ENCODE data around the gene XPR1. TPM values are rescaled to one million over a fixed set of nuclear protein-coding genes. Genes with fewer than 3 reads are reported as not detected.
A peak's percentile ranks its signal among the peaks of the same experiment; 100 is the strongest.
"Not testable (repeated sequence)": the region's sequence is repeated elsewhere in the genome, so short reads cannot be mapped to it uniquely, and the experiment has no call there.

XPR1 gene
- total and polyA plus RNA-seq, 5 experiments from 2014 or later, result 2.8 to 19.1 (median 4.6) TPM

DNA sequence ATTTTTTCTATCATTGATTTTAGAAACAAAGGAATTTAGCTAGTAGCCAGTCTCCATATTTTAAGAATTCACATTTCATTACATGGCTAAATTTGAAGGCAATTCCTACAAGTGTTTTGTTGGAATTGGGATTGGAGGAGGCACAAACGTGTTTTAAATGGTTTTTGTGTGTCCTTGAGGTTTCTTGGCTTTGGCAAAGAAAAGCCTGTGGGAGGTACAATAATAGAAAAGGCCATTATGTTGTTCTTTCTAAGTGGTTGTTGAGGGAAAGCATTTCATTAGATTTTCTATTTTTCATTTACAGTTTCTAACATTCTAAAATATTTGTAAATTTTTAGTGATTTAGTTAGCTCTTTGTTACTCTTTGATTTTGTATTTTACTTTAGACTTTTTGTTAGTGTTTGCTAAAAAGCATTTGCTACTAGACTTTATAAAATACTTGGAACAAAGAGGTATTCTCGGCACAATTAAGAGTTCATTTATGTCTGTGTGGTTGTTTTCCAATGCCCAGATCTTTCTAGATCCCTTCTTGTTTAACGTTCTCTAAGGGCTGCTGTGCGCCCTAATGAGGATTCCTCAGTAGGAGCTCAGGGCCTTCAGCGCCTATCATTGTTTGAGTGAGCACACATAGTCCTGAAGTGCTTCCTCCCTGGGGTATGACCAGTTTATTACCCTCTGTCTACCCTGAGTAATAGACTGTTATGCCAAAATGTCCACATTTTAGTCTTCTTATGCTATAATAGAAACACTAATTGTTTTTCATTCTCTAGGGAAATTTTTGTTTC lies 210.9 kb downstream of the XPR1 start:
- Mint-ChIP-seq H3K27ac (no peak overlapping the region), H3K27me3 (no peaks in the 10 kb centered on the region), H3K9me3 (peaks cover 0 to 4% (median 0%) of the 10 kb centered on the region in 9 donors), H3K4me3 (no peak overlapping the region), H3K36me3 (peaks cover 11 to 28% (median 25%) of the 10 kb centered on the region in 3 donors), H3K4me1 (no peaks in the 10 kb centered on the region)
- POLR2A ChIA-PET, result no interaction called here
- ATAC-seq (no peak), DNase-seq (no peak)

DNA sequence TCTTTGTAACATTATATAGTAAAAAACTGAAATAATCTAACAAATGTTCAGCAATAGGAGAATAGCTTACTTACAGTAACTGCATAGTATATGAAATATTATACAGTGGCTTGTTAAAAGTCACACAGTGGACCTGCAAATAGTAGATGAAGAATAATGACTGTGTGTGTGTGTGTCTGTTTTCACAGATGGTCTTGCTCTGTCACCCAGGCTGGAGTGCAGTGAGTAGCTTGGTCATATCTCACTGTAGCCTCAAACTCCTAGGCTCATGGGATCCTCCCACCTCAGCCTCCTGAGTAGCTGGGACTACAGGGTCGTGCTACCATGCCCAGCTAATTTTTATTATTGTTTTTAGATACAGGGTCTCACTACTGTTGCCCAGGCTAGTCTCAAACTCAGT lies 213.5 kb downstream of the XPR1 start:
- H3K27me3 Mint-ChIP-seq, result no peaks in the 10 kb centered on the region
- H3K27ac Mint-ChIP-seq, result peak overlapping the region in 1 of 10 donors; percentile 7
- peaks cover 0 to 26% (median 17%) of the 10 kb centered on the region in 3 donors for H3K36me3 Mint-ChIP-seq
- no peak for DNase-seq
- no peak overlapping the region for H3K4me3 Mint-ChIP-seq
- H3K4me1 Mint-ChIP-seq, result peaks cover 0 to 4% (median 2%) of the 10 kb centered on the region in 4 donors
- POLR2A ChIA-PET, result no interaction called here
- H3K9me3 Mint-ChIP-seq, result peaks cover 0 to under 1% (median 0%) of the 10 kb centered on the region in 9 donors
- ATAC-seq, result no peak

DNA sequence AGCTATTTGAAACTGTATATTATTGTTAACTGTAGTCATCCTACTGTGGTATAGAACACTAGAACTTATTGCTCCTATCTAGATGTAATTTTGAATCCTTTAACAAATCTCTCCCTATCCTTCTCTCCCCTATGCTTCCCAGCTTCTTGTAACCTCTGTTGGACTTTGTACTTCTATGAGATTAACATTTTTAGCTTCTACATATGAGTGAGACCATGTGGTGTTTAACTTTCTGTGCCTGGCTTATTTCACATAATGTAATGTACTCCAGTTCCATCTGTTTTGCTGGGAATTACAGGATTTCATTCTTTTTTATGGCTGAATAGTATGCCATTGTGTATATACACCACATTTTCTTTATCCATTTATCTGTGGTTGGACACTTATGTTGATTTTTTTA lies 216.4 kb downstream of the XPR1 start:
- Mint-ChIP-seq H3K36me3 (peaks cover 7 to 31% (median 29%) of the 10 kb centered on the region in 3 donors), H3K27ac (no peak overlapping the region), H3K4me3 (no peak overlapping the region), H3K4me1 (peaks cover 8 to 22% (median 20%) of the 10 kb centered on the region in 4 donors), H3K27me3 (no peaks in the 10 kb centered on the region), H3K9me3 (peaks cover 0 to 9% (median 5%) of the 10 kb centered on the region in 9 donors)
- no peak for ATAC-seq
- POLR2A ChIA-PET, result no interaction called here
- no peak for DNase-seq

DNA sequence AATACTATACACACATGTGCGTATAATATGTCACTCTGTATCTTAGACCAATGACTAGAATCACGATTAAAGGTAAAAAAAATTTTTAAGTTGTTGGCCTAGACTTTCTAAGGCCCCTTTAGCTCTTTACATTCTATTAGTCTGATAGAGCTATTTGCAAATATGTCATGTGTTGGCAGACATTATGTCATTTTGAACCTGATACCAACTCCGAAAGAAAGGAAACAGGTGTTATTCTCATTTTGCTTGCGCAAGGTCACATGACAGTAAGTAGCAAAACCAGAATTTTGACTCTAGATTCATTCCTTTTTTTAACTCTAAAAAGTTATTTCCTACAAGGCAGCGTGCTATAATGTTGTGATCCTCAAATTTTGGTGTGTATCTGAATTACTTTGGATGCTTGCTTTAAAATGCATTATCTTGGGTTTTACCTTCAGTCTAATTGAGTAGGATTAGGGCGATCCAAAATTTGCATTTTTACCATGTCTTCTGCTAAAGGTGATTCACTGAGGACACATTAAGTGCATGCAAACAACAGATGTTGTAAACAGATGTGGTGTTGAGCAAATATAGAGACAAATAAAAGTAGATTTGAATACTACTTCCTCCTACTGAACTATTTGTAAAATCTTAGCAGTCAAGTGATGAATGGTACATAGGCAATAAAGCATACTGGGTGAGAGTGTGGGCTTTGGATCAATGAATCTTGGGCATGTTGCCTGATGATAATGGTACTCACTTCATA lies 217.4 kb downstream of the XPR1 start:
- POLR2A ChIA-PET, result no interaction called here
- H3K4me1 Mint-ChIP-seq, result peaks cover 10 to 32% (median 28%) of the 10 kb centered on the region in 4 donors
- peaks cover 0 to 9% (median 5%) of the 10 kb centered on the region in 9 donors for H3K9me3 Mint-ChIP-seq
- H3K27ac Mint-ChIP-seq, result no peak overlapping the region
- ATAC-seq (no peak), DNase-seq (no peak)
- no peaks in the 10 kb centered on the region for H3K27me3 Mint-ChIP-seq
- no peak overlapping the region for H3K4me3 Mint-ChIP-seq
- peaks cover 7 to 29% (median 27%) of the 10 kb centered on the region in 3 donors for H3K36me3 Mint-ChIP-seq

DNA sequence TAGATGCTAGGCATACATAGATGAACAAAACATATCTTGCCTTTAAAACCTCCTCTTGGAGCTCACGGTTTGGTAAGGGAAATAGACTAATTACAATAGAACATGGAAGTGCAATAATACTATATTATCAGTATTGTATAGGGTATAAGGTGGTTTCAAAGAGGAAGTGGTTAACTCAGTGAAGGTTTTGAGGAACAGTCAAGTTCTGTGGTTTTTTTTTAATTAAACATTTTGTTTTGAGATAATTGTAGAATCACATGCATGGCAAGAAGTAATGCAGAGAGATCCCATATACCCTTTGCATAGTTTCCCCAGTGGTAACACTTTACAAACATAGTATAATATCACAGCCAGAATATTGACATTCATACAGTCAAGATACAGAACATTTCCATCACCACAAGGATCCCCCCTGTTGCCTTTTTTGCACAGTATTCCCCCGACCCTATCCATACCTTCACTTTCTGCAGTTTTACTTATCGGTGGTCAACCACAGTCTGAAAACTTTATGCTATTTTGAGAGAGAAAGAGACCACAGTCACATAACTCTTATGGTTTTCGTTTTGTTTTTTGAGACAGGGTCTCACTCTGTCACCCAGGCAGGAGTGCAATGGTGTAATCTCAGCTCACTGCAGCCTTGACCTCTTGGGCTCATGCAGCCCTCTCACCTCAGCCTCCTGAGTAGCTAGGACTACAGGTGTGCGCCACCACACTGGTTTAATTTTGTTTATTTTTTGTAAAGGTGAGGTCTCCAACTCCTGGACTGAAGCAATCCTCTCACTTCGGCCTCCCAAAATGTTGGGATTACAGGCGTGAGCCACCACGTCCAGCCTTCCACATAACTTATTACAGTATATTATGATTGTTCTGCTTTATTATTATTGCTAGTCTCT lies 220.4 kb downstream of the XPR1 start:
- peaks cover 7 to 24% (median 20%) of the 10 kb centered on the region in 3 donors for H3K36me3 Mint-ChIP-seq
- peaks cover 10 to 37% (median 29%) of the 10 kb centered on the region in 4 donors for H3K4me1 Mint-ChIP-seq
- POLR2A ChIA-PET, result no interaction called here
- H3K27ac Mint-ChIP-seq, result peak overlapping the region in 2 of 10 donors; percentile 11 to 74
- peak overlapping the region in 7 of 10 donors; percentile 1 to 45 (median 31) for H3K4me3 Mint-ChIP-seq
- H3K9me3 Mint-ChIP-seq, result peaks cover 0 to 9% (median 5%) of the 10 kb centered on the region in 9 donors
- peak in 1 of 2 donors; percentile 38 for ATAC-seq
- no peaks in the 10 kb centered on the region for H3K27me3 Mint-ChIP-seq
- no peak for DNase-seq

DNA sequence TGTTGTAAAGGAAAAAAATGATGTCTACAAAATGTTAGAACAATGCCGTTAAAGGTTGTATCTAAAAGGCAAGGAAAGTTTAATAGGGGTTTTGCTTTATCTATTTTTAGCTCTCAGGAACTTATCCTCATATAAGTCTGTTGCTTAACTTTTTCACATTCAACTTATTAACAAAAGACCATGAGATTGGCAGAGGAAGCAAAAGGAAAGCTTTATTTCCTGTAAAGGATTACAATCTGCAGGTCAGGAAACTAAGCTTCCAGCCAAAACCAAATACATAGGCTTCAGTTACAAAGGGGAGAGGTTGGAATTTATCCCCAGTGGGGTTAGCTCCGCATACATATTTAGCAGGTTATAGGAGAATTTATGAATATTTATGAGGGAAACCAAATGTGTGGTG lies 222.2 kb downstream of the XPR1 start:
- ATAC-seq (no peak), DNase-seq (no peak)
- H3K9me3 Mint-ChIP-seq, result peaks cover 0 to 9% (median 5%) of the 10 kb centered on the region in 9 donors
- peaks cover 10 to 37% (median 29%) of the 10 kb centered on the region in 4 donors for H3K4me1 Mint-ChIP-seq
- POLR2A ChIA-PET, result no interaction called here
- H3K27ac Mint-ChIP-seq, result peak overlapping the region in 1 of 10 donors; percentile 1
- peaks cover 7 to 21% (median 17%) of the 10 kb centered on the region in 3 donors for H3K36me3 Mint-ChIP-seq
- H3K4me3 Mint-ChIP-seq, result no peak overlapping the region
- H3K27me3 Mint-ChIP-seq, result no peaks in the 10 kb centered on the region

DNA sequence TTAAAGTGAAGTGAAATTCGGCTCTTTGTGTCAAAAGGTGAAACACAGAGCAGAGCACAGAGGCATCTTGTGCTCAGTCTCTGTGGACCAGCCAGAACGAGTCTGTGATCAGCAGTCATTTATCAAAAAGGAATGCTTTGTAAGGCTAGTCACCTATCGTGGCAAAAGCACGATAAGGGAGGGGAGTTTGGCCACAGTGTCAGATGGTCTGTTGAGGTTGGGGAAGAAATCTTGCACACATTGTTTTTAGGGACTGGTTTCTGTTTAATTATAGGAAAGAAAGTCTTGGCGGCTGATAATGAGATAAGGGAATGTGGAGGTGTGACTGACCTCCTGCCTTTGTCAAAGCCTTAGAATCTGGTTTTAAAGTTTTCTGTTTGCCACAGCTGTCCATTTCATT lies 222.6 kb downstream of the XPR1 start:
- Mint-ChIP-seq H3K4me3 (no peak overlapping the region), H3K36me3 (peaks cover 7 to 18% (median 15%) of the 10 kb centered on the region in 3 donors), H3K27ac (peak overlapping the region in 1 of 10 donors; percentile 9), H3K4me1 (peaks cover 8 to 35% (median 29%) of the 10 kb centered on the region in 4 donors), H3K27me3 (no peaks in the 10 kb centered on the region), H3K9me3 (peaks cover 0 to 9% (median 5%) of the 10 kb centered on the region in 9 donors)
- ATAC-seq (no peak), DNase-seq (no peak)
- POLR2A ChIA-PET, result interaction anchor here (0.6 kb wide), 1 partner anchor 336 kb away, joined by 3 read pairs; no protein-coding TSS in a partner anchor

DNA sequence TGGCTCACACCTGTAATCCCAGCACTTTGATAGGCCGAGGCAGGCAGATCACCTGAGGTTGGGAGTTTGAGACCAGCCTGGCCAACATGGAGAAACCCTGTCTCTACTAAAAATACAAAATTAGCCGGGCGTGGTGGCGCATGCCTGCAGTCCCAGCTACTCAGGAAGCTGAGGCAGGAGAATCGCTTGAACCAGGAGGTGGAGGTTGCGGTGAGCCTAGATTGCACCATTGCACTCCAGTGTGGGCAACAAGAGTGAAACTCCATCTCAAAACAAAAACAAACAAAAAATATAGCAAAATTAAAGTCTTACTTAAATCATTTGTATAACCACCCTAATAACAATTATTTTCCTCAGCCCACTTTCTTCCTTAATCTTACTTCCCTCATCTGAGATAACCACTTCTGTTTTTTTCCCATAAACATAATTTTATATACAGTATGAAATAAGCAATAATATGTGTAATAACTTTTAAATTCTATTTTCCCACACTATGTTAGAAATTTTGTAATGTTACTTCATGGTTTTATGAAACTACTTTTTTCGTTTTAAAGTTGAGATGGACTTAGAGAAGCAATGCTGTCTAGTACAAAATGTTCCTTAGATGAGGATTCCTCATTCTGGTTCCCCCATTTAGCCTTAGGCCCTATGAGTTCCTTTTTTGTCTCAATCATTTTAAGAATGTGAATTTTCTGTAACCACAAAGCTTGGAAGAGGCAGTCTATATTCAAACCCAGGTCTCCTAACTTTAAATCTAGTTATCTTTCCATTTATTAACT lies 226.3 kb downstream of the XPR1 start:
- peaks cover 3 to 16% (median 10%) of the 10 kb centered on the region in 4 donors for H3K4me1 Mint-ChIP-seq
- H3K9me3 Mint-ChIP-seq, result not testable (repeated sequence)

DNA sequence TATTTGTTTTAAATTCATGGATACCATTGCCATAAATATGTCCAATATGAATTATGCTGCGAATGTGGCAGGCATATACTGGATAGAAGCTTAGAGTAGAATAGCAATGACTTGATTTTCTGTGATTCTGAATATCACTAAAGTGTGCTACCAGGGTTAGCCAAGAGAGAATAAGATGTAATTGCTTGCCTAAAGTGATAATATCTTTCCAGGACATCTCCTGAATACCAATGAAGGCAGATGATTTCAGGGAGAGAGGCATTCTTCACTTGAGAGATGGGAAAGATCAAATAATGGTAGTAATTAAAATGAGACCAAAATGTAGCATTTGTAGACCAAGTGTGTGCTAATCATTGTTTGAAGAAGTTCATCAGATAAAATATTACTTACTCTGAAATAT lies 227.5 kb downstream of the XPR1 start:
- Mint-ChIP-seq H3K9me3 (no peaks in the 10 kb centered on the region), H3K4me3 (no peak overlapping the region), H3K36me3 (peaks cover 0 to 14% (median 0%) of the 10 kb centered on the region in 3 donors), H3K27ac (peak overlapping the region in 1 of 10 donors; percentile 11), H3K27me3 (no peaks in the 10 kb centered on the region), H3K4me1 (peaks cover 0 to 4% (median under 1%) of the 10 kb centered on the region in 4 donors)
- POLR2A ChIA-PET, result no interaction called here
- DNase-seq, result no peak
- ATAC-seq, result no peak

More for the DNA sequence above, 226.3 kb downstream of the XPR1 start:
- DNase-seq, H3K27me3 Mint-ChIP-seq, ATAC-seq, H3K4me3 Mint-ChIP-seq, POLR2A ChIA-PET, H3K27ac Mint-ChIP-seq: not testable (repeated sequence)
- peaks cover 0 to 11% (median 0%) of the 10 kb centered on the region in 3 donors for H3K36me3 Mint-ChIP-seq

DNA sequence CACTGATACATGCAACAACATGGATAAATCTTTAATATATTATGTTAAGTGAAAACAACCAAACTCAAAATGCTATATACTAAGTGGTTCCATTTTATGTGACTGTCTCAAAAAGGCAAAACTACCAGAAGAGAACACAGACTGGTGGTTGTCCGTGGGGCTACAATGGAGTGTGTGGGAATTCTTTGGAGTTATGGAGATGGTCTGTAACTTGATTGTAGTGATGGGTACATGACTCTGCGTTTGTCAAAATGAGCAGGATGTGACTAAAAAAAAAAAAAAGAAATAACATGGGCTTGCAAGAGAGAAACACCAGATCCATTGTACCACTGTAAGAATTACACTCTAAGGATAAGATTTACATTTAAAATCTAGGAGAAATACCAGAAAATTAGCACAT lies 228.7 kb downstream of the XPR1 start:
- H3K27ac Mint-ChIP-seq, result peak overlapping the region in 5 of 10 donors; percentile 9 to 63 (median 33)
- no peaks in the 10 kb centered on the region for H3K27me3 Mint-ChIP-seq
- H3K4me3 Mint-ChIP-seq, result no peak overlapping the region
- no peaks in the 10 kb centered on the region for H3K9me3 Mint-ChIP-seq
- POLR2A ChIA-PET, result no interaction called here
- no peak for DNase-seq
- H3K36me3 Mint-ChIP-seq, result peaks cover 4 to 23% (median 4%) of the 10 kb centered on the region in 3 donors
- ATAC-seq, result no peak
- H3K4me1 Mint-ChIP-seq, result peaks cover 0 to 3% (median 0%) of the 10 kb centered on the region in 4 donors

DNA sequence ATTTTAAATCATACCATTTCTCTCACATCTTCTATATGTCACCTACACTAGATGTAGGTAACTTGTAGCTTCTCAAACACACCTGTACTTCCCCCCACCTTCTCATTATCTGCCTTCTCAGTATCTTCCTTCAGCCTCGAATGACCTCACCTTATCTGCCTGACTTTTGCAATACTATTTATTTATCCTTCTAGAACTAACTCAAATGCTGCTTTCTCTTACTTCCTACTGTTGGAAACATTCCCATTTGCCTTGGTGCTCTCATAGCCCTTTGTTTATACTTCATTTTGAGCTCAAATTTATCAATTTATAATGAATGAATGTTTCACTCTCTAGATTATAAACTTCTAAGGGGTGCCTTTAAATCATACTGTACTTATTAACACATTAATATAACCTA lies 230.5 kb downstream of the XPR1 start:
- Mint-ChIP-seq H3K4me1 (no peaks in the 10 kb centered on the region), H3K9me3 (no peaks in the 10 kb centered on the region), H3K4me3 (no peak overlapping the region), H3K36me3 (peaks cover 4 to 20% (median 6%) of the 10 kb centered on the region in 3 donors), H3K27ac (peak overlapping the region in 7 of 10 donors; percentile 0 to 70 (median 12)), H3K27me3 (no peaks in the 10 kb centered on the region)
- ATAC-seq (no peak), DNase-seq (no peak)
- POLR2A ChIA-PET, result no interaction called here

Measured in naive thymus-derived CD8-positive, alpha-beta T cell (primary cell).